Measurements from ENCODE around the gene KY.

DNA sequence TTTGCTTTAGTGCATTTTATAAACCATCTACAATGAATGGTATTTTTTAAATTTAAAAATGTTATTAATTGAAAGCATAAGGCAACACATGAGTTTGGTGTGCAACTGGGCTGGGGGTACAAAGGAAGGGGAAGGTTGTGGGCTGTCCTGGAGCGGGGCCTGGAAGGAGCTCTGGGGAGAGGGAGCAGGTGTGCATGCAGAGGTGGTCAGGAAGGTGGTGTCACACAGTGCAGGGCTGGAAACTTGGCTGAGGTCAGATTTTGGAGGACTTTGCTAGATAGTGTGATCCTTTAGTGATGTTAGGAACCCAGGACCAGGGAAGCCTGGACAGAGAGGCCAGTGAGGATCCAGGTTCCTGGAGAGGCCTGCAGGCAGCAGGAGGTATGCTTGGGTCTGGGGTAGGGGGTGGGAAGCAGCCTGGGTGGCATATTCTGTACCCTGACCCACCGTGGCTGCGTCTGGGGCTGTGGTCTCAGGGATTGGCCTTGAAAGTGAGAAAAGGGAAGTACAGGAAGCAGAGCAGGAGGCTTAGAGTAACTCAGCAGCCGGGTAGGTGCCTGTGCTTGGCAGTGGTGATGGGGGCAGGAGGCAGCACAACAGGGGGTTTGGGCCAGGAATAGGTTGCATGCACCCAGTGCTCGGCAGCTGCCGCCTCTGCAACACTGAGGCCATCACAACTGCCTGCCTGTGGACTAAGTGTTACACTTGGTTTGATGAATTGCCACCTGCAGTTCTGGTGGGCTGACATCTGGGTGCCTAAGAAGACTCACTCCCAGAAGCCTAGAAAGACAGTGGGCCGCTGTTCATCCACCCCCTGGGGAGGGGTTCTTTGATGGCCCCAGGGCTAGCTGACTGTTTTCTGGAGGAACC, 33.0 kb downstream of the KY start:
- TF ChIP-seq, protein P1, sequence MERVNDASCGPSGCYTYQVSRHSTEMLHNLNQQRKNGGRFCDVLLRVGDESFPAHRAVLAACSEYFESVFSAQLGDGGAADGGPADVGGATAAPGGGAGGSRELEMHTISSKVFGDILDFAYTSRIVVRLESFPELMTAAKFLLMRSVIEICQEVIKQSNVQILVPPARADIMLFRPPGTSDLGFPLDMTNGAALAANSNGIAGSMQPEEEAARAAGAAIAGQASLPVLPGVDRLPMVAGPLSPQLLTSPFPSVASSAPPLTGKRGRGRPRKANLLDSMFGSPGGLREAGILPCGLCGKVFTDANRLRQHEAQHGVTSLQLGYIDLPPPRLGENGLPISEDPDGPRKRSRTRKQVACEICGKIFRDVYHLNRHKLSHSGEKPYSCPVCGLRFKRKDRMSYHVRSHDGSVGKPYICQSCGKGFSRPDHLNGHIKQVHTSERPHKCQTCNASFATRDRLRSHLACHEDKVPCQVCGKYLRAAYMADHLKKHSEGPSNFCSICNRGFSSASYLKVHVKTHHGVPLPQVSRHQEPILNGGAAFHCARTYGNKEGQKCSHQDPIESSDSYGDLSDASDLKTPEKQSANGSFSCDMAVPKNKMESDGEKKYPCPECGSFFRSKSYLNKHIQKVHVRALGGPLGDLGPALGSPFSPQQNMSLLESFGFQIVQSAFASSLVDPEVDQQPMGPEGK (CRISPR knock-in tag; IDR thresholded peaks at IDR 0.05; ENCODE audit: borderline replicate concordance): no peak
- TF ChIP-seq ZNF70 (CRISPR knock-in tag; IDR thresholded peaks at IDR 0.05): no peak

Measured in SK-N-SH treated with all-trans-retinoic acid at 6 μM for 48 hours (cell line).